ENCODE results near the gene GLDN. TPM values are rescaled to one million over a fixed set of nuclear protein-coding genes. Genes with fewer than 3 reads are reported as not detected.

The GLDN gene
- total RNA-seq, 1 experiment from 2014 or later, result 0.15 TPM

DNA sequence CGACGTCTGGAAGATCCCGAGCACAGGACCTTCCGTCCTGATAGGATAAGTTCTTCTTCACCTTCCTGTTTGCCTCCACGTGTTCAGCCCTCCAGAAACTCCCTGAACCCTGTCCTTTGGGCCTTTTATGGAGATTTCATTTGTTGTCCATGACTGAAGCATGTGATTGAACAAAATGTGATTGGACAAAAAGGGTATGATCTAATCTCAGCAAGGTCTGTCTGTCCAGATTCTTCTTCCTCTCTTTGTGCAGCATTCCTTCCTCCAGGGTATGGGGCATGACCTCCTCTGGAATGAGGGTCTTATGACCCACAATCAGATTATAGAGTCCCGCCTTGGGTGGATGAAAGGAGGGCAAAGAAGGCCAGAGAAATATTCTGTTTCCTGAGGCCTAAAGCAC is 3.0 kb upstream of the GLDN start, which contains the start of gene CYP19A1:
Gene CYP19A1 (minus strand): TSS at position 101 of the 400 bp plus-strand sequence. CDS start 95,684 bp downstream, outside the sequence.
- no peaks in the 10 kb centered on the region for H3F3A ChIP-seq (ENCODE audit: low read length, unreplicated experiment)
- no peak within 1 kb of the TSS for H3K4me2 ChIP-seq (ENCODE audit: low read length)
- DNase-seq, result no peak
- ATAC-seq, result no peak
- no peaks in the 10 kb centered on the region for H3K9me3 ChIP-seq (ENCODE audit: low read length)
- no peaks in the 10 kb centered on the region for H3K79me2 ChIP-seq (ENCODE audit: low read length)
- CTCF ChIA-PET, result no interaction called here
- BruUV-seq (replicated peaks), result no TSS peak
- H2AFZ ChIP-seq (ENCODE audit: low read length), result no peak within 1 kb of the TSS
- H3K27me3 ChIP-seq (ENCODE audit: low read length), result no peaks in the 10 kb centered on the region
- TF ChIP-seq, protein P1, sequence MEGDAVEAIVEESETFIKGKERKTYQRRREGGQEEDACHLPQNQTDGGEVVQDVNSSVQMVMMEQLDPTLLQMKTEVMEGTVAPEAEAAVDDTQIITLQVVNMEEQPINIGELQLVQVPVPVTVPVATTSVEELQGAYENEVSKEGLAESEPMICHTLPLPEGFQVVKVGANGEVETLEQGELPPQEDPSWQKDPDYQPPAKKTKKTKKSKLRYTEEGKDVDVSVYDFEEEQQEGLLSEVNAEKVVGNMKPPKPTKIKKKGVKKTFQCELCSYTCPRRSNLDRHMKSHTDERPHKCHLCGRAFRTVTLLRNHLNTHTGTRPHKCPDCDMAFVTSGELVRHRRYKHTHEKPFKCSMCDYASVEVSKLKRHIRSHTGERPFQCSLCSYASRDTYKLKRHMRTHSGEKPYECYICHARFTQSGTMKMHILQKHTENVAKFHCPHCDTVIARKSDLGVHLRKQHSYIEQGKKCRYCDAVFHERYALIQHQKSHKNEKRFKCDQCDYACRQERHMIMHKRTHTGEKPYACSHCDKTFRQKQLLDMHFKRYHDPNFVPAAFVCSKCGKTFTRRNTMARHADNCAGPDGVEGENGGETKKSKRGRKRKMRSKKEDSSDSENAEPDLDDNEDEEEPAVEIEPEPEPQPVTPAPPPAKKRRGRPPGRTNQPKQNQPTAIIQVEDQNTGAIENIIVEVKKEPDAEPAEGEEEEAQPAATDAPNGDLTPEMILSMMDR (conservative IDR thresholded peaks at IDR 0.05; ENCODE audit: low read depth, low read length), result no peak
- TF ChIP-seq EZH2 (IDR thresholded peaks at IDR 0.05; ENCODE audit: low read length, unreplicated experiment) (no peak), EZH2phosphoT487 (IDR thresholded peaks at IDR 0.05; ENCODE audit: borderline replicate concordance, low read length) (no peak)
- no peak within 1 kb of the TSS for H3K4me3 ChIP-seq (ENCODE audit: low read length)
- no peak within 1 kb of the TSS for H3K27ac ChIP-seq (ENCODE audit: low read length)
- no peaks in the 10 kb centered on the region for H4K20me1 ChIP-seq (ENCODE audit: low read length)
- no peaks in the 10 kb centered on the region for H3K9me2 ChIP-seq (replicated peaks; ENCODE audit: low read length)
- H3K36me3 ChIP-seq (ENCODE audit: low read depth, low read length), result no peaks in the 10 kb centered on the region
- POLR2A ChIA-PET (ENCODE audit: unreplicated experiment), result no interaction called here
- H3K9ac ChIP-seq (ENCODE audit: low read length), result no peak within 1 kb of the TSS
- intact Hi-C loops (cut with micrococcal nuclease), result no loop called here
- no peaks in the 10 kb centered on the region for H3K4me1 ChIP-seq (ENCODE audit: insufficient read depth, low read length)

DNA sequence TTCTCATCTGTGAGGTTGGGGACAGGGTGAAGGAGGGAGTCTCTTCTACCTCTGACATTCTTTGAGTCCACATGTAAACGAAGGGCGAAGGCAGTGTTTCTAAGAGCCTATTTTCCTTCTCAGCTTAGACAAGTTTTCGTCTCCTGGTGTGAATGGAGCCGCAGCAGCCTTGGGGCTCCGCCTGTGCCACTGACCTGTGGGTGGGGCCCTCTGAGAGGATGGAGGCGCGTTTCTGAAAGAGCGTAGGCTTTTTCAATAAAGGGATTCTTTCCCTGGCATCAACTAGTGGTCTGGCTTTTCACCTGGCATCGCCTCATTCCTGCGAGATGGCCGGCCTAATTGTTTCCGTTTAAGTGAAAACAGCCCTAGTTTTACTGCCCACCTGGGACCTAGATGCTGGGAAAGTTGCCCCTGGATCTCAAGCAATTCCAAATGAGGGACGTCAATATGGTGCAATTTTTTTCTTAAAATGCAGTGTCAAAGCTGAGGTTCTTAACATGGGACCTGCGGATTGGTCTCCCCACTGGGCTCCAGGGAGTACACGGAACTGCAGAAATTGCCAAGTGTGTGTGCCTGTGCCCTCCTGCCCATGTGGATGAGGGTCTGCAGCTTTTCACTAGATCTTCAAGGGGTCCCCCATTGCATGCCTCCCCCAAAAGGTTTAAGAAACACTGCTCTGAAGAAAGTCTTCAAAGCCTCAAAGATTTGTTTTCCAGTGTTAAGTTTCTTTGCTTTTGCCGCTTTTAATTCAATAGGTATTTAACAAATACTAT is 958 bp downstream of the GLDN start:
- H3K36me3 ChIP-seq (ENCODE audit: low read depth, low read length), result no peaks in the 10 kb centered on the region
- H2AFZ ChIP-seq (ENCODE audit: low read length), result peak overlapping the region; percentile 63
- no peaks in the 10 kb centered on the region for H3K27me3 ChIP-seq (ENCODE audit: low read length)
- H3K4me2 ChIP-seq (ENCODE audit: low read length), result peak overlapping the region; percentile 73
- H3K4me1 ChIP-seq (ENCODE audit: insufficient read depth, low read length), result no peaks in the 10 kb centered on the region
- no peak overlapping the region for H3K27ac ChIP-seq (ENCODE audit: low read length)
- H3K79me2 ChIP-seq (ENCODE audit: low read length), result no peaks in the 10 kb centered on the region
- ATAC-seq (no peak), DNase-seq (no peak)
- CTCF ChIA-PET, result no interaction called here
- POLR2A ChIA-PET (ENCODE audit: unreplicated experiment), result no interaction called here
- H3K4me3 ChIP-seq (ENCODE audit: low read length), result peak overlapping the region; percentile 52
- no peaks in the 10 kb centered on the region for H3K9me2 ChIP-seq (replicated peaks; ENCODE audit: low read length)
- H3K9me3 ChIP-seq (ENCODE audit: low read length), result no peaks in the 10 kb centered on the region
- intact Hi-C loops (cut with micrococcal nuclease), result no loop called here
- no peaks in the 10 kb centered on the region for H4K20me1 ChIP-seq (ENCODE audit: low read length)
- TF ChIP-seq EZH2phosphoT487 (IDR thresholded peaks at IDR 0.05; ENCODE audit: borderline replicate concordance, low read length), result no peak
- no peak for TF ChIP-seq EZH2 (IDR thresholded peaks at IDR 0.05; ENCODE audit: low read length, unreplicated experiment)
- TF ChIP-seq, protein P1 (conservative IDR thresholded peaks at IDR 0.05; ENCODE audit: low read depth, low read length), result no peak
- no peaks in the 10 kb centered on the region for H3F3A ChIP-seq (ENCODE audit: low read length, unreplicated experiment)
- no TSS peak for BruUV-seq (replicated peaks)
- H3K9ac ChIP-seq (ENCODE audit: low read length), result no peak overlapping the region

DNA sequence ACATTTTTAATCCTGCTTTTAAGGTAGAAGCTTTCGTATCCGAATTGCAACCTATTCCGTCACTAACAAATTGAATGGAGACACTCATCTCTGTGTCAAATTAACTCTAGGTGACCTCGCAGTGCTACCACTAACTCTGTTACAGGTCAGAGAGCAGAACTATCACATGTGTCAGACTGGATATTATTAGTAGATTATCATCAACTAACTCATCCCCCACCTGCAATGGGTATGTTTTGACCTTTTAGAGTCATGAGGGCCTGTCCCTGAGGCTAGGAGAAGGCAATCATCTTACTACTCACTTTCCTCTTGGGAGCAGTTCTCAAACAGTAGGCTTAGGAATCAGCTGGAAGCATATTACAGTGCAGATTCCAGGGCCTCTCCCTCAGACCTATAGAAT is 2.0 kb downstream of the GLDN start:
- no peaks in the 10 kb centered on the region for H3K36me3 ChIP-seq (ENCODE audit: low read depth, low read length)
- no peaks in the 10 kb centered on the region for H3K4me1 ChIP-seq (ENCODE audit: insufficient read depth, low read length)
- no peaks in the 10 kb centered on the region for H3F3A ChIP-seq (ENCODE audit: low read length, unreplicated experiment)
- H3K9ac ChIP-seq (ENCODE audit: low read length), result no peak overlapping the region
- DNase-seq (no peak), ATAC-seq (no peak)
- no peak overlapping the region for H2AFZ ChIP-seq (ENCODE audit: low read length)
- no peak overlapping the region for H3K4me3 ChIP-seq (ENCODE audit: low read length)
- no peaks in the 10 kb centered on the region for H3K79me2 ChIP-seq (ENCODE audit: low read length)
- no peak overlapping the region for H3K27ac ChIP-seq (ENCODE audit: low read length)
- no peaks in the 10 kb centered on the region for H3K9me3 ChIP-seq (ENCODE audit: low read length)
- intact Hi-C loops (cut with micrococcal nuclease), result no loop called here
- POLR2A ChIA-PET (ENCODE audit: unreplicated experiment), result no interaction called here
- no peaks in the 10 kb centered on the region for H3K9me2 ChIP-seq (replicated peaks; ENCODE audit: low read length)
- no peaks in the 10 kb centered on the region for H3K27me3 ChIP-seq (ENCODE audit: low read length)
- H4K20me1 ChIP-seq (ENCODE audit: low read length), result no peaks in the 10 kb centered on the region
- BruUV-seq (replicated peaks), result no TSS peak
- CTCF ChIA-PET, result no interaction called here
- H3K4me2 ChIP-seq (ENCODE audit: low read length), result no peak overlapping the region
- TF ChIP-seq EZH2 (IDR thresholded peaks at IDR 0.05; ENCODE audit: low read length, unreplicated experiment) (no peak), EZH2phosphoT487 (IDR thresholded peaks at IDR 0.05; ENCODE audit: borderline replicate concordance, low read length) (no peak)
- TF ChIP-seq, protein P1 (conservative IDR thresholded peaks at IDR 0.05; ENCODE audit: low read depth, low read length), result no peak
